GM19328 (cell line): ENCODE measurements around the gene DDX20.
A peak's percentile ranks its signal among the peaks of the same experiment; 100 is the strongest.
"Not testable (repeated sequence)": the region's sequence is repeated elsewhere in the genome, so short reads cannot be mapped to it uniquely, and the experiment has no call there.

Source experiments
- ATAC-seq: cut with Tn5 transposase; IDR thresholded peaks from one replicate; pipeline ENCODE4 v1.9.1; 2021; ENCODE audit warnings: mild to moderate bottlenecking, moderate library complexity; ENCODE audit not compliant: unreplicated experiment

DDX20 gene

GRCh38 chr1:111732718-111733117, 23.0 kb upstream of the DDX20 start:
- ATAC-seq = no peak

- no peak for ATAC-seq
Measured at GRCh38 chr1:111733183-111733991, 22.3 kb upstream of the DDX20 start.

GRCh38 chr1:111733992-111734341, 21.7 kb upstream of the DDX20 start:
- ATAC-seq = no peak

GRCh38 chr1:111734426-111734825, 21.3 kb upstream of the DDX20 start:
- no peak for ATAC-seq

- no peak for ATAC-seq
Measured at GRCh38 chr1:111734856-111735255, 20.8 kb upstream of the DDX20 start.

GRCh38 chr1:111735321-111735720, 20.4 kb upstream of the DDX20 start:
- ATAC-seq = no peak

GRCh38 chr1:111735858-111736544, 19.7 kb upstream of the DDX20 start:
- no peak for ATAC-seq

GRCh38 chr1:111736548-111737215, 19.0 kb upstream of the DDX20 start:
- ATAC-seq = no peak

- ATAC-seq = no peak
Measured at GRCh38 chr1:111737216-111738132, 18.2 kb upstream of the DDX20 start.

GRCh38 chr1:111738133-111738435, 17.6 kb upstream of the DDX20 start:
- no peak for ATAC-seq

GRCh38 chr1:111738436-111739193, 17.1 kb upstream of the DDX20 start:
- ATAC-seq = peak; percentile 45

GRCh38 chr1:111739194-111739924, 16.3 kb upstream of the DDX20 start, which contains the start of gene INKA2:
Gene INKA2, minus strand, starts transcription at chr1:111739395. Its CDS starts 153 bp downstream, at chr1:111739242.
- ATAC-seq = peak; percentile 86

GRCh38 chr1:111739925-111740765, 15.6 kb upstream of the DDX20 start:
- no peak for ATAC-seq

GRCh38 chr1:111742292-111742691, 13.4 kb upstream of the DDX20 start:
- not testable (repeated sequence) for ATAC-seq

- no peak for ATAC-seq
Measured at GRCh38 chr1:111742938-111743549, 12.7 kb upstream of the DDX20 start.

- ATAC-seq = no peak
Measured at GRCh38 chr1:111743679-111744101, 12.0 kb upstream of the DDX20 start.

- ATAC-seq = no peak
Measured at GRCh38 chr1:111745675-111746613, 9.8 kb upstream of the DDX20 start.
